DND-41 (cell line): Measurements from ENCODE around the gene TEC.

ENCODE experiments used
- EZH2 ChIP-seq: IDR thresholded peaks from 3 replicates; pipeline ENCODE4 v1.6.1; 2012; ENCODE audit warnings: borderline replicate concordance, low read depth, mild to moderate bottlenecking, moderate library complexity, low read length, inconsistent platforms; ENCODE audit not compliant: severe bottlenecking
- TF ChIP-seq, protein P1 (sequence below): IDR thresholded peaks from 2 replicates; pipeline ENCODE4 v1.5.1; 2012; ENCODE audit warnings: borderline replicate concordance, low read length, moderate library complexity, mild to moderate bottlenecking; ENCODE audit not compliant: poor library complexity, severe bottlenecking; ENCODE audit errors: extremely low read depth

DNA sequence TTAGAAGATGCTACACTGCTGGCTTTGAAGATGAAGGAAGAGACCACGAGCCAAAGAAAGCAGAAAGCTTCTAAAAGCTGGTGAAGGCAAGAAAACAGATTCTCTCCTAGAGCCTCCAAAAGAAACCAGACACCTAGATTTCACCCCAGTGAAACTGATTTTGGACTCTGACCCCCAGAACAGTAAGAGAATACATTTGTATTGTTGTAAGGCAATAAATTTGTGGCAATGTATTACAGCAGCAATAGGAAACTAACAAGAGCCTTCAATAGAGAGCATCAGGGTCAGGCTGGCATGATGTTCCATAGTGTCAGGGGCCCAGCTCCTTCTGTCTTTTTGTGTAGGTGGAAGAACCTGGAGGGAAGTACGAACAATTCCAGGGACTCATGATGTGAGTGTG is 6.0 kb upstream of the TEC start:
- TF ChIP-seq EZH2, result no peak
- TF ChIP-seq, protein P1, sequence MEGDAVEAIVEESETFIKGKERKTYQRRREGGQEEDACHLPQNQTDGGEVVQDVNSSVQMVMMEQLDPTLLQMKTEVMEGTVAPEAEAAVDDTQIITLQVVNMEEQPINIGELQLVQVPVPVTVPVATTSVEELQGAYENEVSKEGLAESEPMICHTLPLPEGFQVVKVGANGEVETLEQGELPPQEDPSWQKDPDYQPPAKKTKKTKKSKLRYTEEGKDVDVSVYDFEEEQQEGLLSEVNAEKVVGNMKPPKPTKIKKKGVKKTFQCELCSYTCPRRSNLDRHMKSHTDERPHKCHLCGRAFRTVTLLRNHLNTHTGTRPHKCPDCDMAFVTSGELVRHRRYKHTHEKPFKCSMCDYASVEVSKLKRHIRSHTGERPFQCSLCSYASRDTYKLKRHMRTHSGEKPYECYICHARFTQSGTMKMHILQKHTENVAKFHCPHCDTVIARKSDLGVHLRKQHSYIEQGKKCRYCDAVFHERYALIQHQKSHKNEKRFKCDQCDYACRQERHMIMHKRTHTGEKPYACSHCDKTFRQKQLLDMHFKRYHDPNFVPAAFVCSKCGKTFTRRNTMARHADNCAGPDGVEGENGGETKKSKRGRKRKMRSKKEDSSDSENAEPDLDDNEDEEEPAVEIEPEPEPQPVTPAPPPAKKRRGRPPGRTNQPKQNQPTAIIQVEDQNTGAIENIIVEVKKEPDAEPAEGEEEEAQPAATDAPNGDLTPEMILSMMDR, result no peak
